GM23338 (cell line): ENCODE data around the gene OR6C70.
"Not testable (repeated sequence)": the region's sequence is repeated elsewhere in the genome, so short reads cannot be mapped to it uniquely, and the experiment has no call there.

Source experiments
- CREB1 ChIP-seq: fragments of 250-450 bp; sonication (Bioruptor Pico); IDR thresholded peaks from 2 replicates; pipeline ENCODE4 v1.5.0; 2020; ENCODE audit warnings: low read depth, mild to moderate bottlenecking, moderate library complexity
- CTCF ChIP-seq, 2 experiments: fragments of 200-600 bp in 1 of 2; sonication (generic) in 1 of 2; conservative IDR thresholded peaks; 2 replicates each; pipeline versions ENCODE4 v1.5.1 to v1.6.1; 2016 to 2017; ENCODE audit warnings: antibody characterized with exemption in 2 of 2, low read depth in 2 of 2, mild to moderate bottlenecking in 2 of 2, moderate library complexity in 1 of 2
- EZH2 ChIP-seq: fragments of 200-600 bp; sonication (generic); IDR thresholded peaks from one replicate; pipeline ENCODE4 v1.8.0; 2017; ENCODE audit warnings: antibody characterized with exemption, mild to moderate bottlenecking, low read depth; ENCODE audit not compliant: unreplicated experiment
- EZH2phosphoT487 ChIP-seq: fragments of 200-600 bp; sonication (generic); IDR thresholded peaks from one replicate; pipeline ENCODE4 v1.8.1; 2018; ENCODE audit warnings: antibody characterized with exemption; ENCODE audit not compliant: unreplicated experiment
- JUNB ChIP-seq: IDR thresholded peaks from one replicate; pipeline ENCODE4 v1.6.1; 2016; ENCODE audit warnings: antibody characterized with exemption; ENCODE audit not compliant: unreplicated experiment
- POLR2AphosphoS5 ChIP-seq: IDR thresholded peaks from 2 replicates; pipeline ENCODE4 v1.6.1; 2016; ENCODE audit warnings: antibody characterized with exemption, low read depth
- ZNF114 ChIP-seq: fragments of 250-450 bp; sonication (Bioruptor Pico); IDR thresholded peaks from 2 replicates; pipeline ENCODE4 v1.5.0; 2020; ENCODE audit warnings: mild to moderate bottlenecking, moderate library complexity
- ZNF331 ChIP-seq: fragments of 250-450 bp; sonication (Bioruptor Pico); IDR thresholded peaks from 2 replicates; pipeline ENCODE4 v1.5.0; 2020; ENCODE audit warnings: low read depth, mild to moderate bottlenecking, moderate library complexity
- TF ChIP-seq, protein P1 (sequence below): IDR thresholded peaks from one replicate; pipeline ENCODE4 v1.6.1; 2018; ENCODE audit warnings: antibody characterized with exemption; ENCODE audit not compliant: unreplicated experiment
- TF ChIP-seq, protein P2 (sequence below): IDR thresholded peaks from 2 replicates; pipeline ENCODE4 v1.6.1; 2016; ENCODE audit warnings: antibody characterized with exemption
- TF ChIP-seq, protein P3 (sequence below): fragments of 250-450 bp; sonication (Bioruptor Pico); IDR thresholded peaks from 2 replicates; pipeline ENCODE4 v1.5.0; 2020; ENCODE audit warnings: mild to moderate bottlenecking, moderate library complexity

GRCh38 chr12:55484284-55484683 lies 14.3 kb upstream of the OR6C70 start:
- not testable (repeated sequence) for TF ChIP-seq POLR2AphosphoS5; EZH2; ZNF114 (CRISPR knock-in tag); CTCF (conservative IDR thresholded peaks at IDR 0.05; ENCODE audit: low read depth in 2 of 2); EZH2phosphoT487; ZNF331; CREB1 (CRISPR knock-in tag); JUNB
- TF ChIP-seq, protein P1, sequence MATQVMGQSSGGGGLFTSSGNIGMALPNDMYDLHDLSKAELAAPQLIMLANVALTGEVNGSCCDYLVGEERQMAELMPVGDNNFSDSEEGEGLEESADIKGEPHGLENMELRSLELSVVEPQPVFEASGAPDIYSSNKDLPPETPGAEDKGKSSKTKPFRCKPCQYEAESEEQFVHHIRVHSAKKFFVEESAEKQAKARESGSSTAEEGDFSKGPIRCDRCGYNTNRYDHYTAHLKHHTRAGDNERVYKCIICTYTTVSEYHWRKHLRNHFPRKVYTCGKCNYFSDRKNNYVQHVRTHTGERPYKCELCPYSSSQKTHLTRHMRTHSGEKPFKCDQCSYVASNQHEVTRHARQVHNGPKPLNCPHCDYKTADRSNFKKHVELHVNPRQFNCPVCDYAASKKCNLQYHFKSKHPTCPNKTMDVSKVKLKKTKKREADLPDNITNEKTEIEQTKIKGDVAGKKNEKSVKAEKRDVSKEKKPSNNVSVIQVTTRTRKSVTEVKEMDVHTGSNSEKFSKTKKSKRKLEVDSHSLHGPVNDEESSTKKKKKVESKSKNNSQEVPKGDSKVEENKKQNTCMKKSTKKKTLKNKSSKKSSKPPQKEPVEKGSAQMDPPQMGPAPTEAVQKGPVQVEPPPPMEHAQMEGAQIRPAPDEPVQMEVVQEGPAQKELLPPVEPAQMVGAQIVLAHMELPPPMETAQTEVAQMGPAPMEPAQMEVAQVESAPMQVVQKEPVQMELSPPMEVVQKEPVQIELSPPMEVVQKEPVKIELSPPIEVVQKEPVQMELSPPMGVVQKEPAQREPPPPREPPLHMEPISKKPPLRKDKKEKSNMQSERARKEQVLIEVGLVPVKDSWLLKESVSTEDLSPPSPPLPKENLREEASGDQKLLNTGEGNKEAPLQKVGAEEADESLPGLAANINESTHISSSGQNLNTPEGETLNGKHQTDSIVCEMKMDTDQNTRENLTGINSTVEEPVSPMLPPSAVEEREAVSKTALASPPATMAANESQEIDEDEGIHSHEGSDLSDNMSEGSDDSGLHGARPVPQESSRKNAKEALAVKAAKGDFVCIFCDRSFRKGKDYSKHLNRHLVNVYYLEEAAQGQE, result not testable (repeated sequence)
- TF ChIP-seq, protein P2, sequence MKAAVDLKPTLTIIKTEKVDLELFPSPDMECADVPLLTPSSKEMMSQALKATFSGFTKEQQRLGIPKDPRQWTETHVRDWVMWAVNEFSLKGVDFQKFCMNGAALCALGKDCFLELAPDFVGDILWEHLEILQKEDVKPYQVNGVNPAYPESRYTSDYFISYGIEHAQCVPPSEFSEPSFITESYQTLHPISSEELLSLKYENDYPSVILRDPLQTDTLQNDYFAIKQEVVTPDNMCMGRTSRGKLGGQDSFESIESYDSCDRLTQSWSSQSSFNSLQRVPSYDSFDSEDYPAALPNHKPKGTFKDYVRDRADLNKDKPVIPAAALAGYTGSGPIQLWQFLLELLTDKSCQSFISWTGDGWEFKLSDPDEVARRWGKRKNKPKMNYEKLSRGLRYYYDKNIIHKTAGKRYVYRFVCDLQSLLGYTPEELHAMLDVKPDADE, result not testable (repeated sequence)
- TF ChIP-seq, protein P3, sequence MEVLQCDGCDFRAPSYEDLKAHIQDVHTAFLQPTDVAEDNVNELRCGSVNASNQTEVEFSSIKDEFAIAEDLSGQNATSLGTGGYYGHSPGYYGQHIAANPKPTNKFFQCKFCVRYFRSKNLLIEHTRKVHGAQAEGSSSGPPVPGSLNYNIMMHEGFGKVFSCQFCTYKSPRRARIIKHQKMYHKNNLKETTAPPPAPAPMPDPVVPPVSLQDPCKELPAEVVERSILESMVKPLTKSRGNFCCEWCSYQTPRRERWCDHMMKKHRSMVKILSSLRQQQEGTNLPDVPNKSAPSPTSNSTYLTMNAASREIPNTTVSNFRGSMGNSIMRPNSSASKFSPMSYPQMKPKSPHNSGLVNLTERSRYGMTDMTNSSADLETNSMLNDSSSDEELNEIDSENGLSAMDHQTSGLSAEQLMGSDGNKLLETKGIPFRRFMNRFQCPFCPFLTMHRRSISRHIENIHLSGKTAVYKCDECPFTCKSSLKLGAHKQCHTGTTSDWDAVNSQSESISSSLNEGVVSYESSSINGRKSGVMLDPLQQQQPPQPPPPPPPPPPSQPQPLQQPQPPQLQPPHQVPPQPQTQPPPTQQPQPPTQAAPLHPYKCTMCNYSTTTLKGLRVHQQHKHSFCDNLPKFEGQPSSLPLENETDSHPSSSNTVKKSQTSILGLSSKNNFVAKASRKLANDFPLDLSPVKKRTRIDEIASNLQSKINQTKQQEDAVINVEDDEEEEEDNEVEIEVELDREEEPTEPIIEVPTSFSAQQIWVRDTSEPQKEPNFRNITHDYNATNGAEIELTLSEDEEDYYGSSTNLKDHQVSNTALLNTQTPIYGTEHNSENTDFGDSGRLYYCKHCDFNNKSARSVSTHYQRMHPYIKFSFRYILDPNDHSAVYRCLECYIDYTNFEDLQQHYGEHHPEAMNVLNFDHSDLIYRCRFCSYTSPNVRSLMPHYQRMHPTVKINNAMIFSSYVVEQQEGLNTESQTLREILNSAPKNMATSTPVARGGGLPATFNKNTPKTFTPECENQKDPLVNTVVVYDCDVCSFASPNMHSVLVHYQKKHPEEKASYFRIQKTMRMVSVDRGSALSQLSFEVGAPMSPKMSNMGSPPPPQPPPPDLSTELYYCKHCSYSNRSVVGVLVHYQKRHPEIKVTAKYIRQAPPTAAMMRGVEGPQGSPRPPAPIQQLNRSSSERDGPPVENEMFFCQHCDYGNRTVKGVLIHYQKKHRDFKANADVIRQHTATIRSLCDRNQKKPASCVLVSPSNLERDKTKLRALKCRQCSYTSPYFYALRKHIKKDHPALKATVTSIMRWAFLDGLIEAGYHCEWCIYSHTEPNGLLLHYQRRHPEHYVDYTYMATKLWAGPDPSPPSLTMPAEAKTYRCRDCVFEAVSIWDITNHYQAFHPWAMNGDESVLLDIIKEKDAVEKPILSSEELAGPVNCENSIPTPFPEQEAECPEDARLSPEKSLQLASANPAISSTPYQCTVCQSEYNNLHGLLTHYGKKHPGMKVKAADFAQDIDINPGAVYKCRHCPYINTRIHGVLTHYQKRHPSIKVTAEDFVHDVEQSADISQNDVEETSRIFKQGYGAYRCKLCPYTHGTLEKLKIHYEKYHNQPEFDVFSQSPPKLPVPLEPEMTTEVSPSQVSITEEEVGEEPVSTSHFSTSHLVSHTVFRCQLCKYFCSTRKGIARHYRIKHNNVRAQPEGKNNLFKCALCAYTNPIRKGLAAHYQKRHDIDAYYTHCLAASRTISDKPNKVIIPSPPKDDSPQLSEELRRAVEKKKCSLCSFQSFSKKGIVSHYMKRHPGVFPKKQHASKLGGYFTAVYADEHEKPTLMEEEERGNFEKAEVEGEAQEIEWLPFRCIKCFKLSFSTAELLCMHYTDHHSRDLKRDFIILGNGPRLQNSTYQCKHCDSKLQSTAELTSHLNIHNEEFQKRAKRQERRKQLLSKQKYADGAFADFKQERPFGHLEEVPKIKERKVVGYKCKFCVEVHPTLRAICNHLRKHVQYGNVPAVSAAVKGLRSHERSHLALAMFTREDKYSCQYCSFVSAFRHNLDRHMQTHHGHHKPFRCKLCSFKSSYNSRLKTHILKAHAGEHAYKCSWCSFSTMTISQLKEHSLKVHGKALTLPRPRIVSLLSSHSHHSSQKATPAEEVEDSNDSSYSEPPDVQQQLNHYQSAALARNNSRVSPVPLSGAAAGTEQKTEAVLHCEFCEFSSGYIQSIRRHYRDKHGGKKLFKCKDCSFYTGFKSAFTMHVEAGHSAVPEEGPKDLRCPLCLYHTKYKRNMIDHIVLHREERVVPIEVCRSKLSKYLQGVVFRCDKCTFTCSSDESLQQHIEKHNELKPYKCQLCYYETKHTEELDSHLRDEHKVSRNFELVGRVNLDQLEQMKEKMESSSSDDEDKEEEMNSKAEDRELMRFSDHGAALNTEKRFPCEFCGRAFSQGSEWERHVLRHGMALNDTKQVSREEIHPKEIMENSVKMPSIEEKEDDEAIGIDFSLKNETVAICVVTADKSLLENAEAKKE, result not testable (repeated sequence)
